Activated CD4-positive, CD25-positive, alpha-beta regulatory T cell treated with anti-CD3 and anti-CD28 coated beads, Interleukin-2, amount 50 U/mL, for 24 hours (primary cell): Measurements from ENCODE around the gene OASL.

Experiments used
- ATAC-seq, 2 donors: fragments of 150-1000 bp; cut with Tn5 transposase; one replicate each; pipeline ENCODE4 v1.10.0; 2021; ENCODE audit warnings: mild to moderate bottlenecking in 1 of 2, moderate library complexity in 1 of 2

Gene OASL

DNA sequence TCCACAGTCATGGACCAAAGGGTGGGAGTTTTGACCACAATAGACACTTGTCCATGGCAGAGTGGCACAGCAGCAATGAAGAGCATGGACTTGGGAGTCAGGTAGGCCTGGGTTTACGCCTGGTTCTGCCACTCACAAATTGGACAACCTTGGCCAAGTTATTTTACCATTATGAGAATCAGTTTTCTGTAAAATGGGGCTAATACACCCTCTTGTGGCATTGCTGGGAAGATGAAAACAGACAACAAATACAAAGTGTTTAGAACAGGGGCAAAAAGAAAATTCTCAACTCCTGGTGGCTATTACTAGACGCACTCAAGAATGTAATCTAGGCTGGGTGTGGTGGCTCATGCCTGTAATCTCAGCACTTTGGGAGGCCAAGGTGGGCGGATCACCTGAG lies 25.3 kb downstream of the OASL start:
- no peak for ATAC-seq

GRCh38 chr12:121011820-121012219 lies 27.2 kb downstream of the OASL start:
- no peak for ATAC-seq

GRCh38 chr12:121010860-121011259 lies 28.2 kb downstream of the OASL start:
- no peak for ATAC-seq

- ATAC-seq = no peak
Measured at GRCh38 chr12:121009741-121010140, 29.3 kb downstream of the OASL start.

DNA sequence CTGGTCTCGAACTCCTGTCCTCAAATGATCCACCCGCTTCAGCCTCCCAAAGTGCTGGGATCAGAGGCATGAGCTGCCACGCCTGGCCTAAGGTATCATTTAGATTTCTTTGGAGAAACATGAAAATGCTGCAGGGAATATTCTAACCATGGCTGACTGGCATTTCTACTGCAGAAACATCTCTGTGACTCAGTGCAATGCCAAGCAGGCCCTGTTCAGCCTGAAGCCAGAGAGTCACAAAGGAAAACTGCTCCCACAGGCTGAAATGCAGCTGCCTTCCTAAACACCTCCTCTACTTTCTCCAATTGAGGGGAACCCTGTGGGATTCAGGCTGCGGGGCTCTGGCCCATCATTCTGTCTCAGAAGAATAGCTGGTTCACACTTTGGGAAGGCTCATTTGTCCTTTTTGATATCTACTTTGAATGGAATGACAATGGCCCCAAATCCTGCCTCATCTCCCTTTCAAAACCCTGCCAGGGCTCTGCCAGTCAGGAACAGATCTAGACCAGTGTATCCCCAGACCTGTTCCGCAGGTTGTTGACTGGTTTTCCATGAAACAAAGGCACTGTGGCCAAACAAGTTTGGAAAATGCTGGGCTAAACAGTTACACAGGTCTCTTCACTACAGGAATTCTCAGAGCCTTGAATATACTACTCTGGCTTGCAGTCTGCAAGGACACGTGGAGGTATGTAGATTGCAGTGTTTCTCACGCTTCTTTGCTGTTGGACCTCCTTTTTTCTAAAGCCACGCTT lies 30.5 kb downstream of the OASL start:
- no peak for ATAC-seq

GRCh38 chr12:121005346-121005815 lies 33.7 kb downstream of the OASL start:
- ATAC-seq = peak in 1 of 2 donors; percentile 17

GRCh38 chr12:121004253-121004815 lies 34.7 kb downstream of the OASL start:
- no peak for ATAC-seq

GRCh38 chr12:121003650-121004049 lies 35.4 kb downstream of the OASL start:
- no peak for ATAC-seq

DNA sequence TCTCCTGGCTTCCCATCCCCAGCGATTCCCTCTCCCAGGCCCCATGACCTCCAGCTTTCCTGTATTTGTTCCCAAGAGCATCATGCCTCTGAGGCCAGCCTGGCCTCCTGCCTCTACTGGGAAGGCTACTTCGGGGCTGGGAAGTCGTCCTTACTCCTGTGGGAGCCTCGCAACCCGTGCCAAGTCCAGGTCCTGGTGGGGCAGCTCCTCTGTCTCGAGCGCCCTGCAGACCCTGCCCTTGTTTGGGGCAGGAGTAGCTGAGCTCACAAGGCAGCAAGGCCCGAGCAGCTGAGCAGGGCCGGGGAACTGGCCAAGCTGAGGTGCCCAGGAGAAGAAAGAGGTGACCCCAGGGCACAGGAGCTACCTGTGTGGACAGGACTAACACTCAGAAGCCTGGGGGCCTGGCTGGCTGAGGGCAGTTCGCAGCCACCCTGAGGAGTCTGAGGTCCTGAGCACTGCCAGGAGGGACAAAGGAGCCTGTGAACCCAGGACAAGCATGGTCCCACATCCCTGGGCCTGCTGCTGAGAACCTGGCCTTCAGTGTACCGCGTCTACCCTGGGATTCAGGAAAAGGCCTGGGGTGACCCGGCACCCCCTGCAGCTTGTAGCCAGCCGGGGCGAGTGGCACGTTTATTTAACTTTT lies 37.1 kb downstream of the OASL start:
- ATAC-seq = no peak

DNA sequence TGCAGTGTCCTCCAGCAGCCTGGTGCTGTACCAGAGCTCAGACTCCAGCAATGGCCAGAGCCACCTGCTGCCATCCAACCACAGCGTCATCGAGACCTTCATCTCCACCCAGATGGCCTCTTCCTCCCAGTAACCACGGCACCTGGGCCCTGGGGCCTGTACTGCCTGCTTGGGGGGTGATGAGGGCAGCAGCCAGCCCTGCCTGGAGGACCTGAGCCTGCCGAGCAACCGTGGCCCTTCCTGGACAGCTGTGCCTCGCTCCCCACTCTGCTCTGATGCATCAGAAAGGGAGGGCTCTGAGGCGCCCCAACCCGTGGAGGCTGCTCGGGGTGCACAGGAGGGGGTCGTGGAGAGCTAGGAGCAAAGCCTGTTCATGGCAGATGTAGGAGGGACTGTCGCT lies 38.0 kb downstream of the OASL start:
- no peak for ATAC-seq

DNA sequence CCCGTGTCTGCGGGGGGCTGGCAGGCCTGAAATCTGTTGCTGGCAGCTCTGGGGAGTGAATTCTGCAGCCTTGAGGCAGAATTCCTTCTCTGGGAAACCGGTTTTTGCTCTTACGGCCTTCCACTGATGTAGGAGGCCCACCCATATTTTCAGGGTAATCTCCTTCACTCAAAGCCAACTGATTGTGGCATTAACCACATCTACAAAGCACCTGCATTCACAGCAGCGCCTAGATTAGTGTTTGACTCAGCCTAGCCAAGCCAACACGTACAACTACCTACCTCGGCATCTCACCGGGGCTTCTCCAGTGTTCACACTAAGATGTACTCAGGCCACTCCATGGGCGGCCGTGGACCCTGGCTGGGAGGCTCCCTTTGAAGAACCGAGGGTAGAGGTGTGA lies 38.5 kb downstream of the OASL start:
- no peak for ATAC-seq

DNA sequence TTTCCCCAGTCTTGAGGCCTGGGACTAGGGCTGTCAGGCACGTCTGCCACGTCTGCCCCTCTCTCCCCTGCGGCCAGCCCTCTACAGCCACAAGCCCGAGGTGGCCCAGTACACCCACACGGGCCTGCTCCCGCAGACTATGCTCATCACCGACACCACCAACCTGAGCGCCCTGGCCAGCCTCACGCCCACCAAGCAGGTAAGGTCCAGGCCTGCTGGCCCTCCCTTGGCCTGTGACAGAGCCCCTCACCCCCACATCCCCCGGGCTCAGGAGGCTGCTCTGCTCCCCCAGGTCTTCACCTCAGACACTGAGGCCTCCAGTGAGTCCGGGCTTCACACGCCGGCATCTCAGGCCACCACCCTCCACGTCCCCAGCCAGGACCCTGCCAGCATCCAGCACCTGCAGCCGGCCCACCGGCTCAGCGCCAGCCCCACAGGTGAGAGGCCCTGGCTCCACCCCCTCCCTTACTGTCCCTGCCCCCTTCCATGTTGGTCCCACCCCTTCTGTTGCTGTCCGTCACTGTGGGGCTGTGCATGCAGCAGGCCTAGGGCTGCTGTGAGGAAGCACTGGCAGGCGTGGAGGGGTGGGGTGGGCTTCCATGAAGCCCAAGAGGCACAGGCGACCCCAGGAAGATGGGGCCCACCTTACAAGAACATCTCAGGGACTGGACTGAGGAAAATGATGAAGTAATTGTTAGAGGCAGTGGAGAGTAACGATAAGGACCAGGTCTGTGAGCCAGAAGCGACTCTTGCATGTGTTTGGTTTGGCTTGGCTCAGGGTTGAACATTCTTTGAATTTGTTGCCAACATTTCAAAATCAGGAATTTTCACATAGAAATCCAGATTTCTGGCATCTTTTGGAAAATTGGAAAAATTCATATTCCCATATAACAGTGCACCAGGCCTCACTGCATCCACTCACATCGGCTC lies 39.6 kb downstream of the OASL start:
- ATAC-seq = peak in 1 of 2 donors; percentile 43

- no peak for ATAC-seq
Measured at GRCh38 chr12:120998435-120998834, 40.6 kb downstream of the OASL start.

GRCh38 chr12:120997448-120997847 lies 41.6 kb downstream of the OASL start:
- no peak for ATAC-seq

GRCh38 chr12:120996133-120996746 lies 42.8 kb downstream of the OASL start:
- no peak for ATAC-seq

GRCh38 chr12:120994589-120995337 lies 44.3 kb downstream of the OASL start:
- ATAC-seq = no peak

GRCh38 chr12:120994059-120994458 lies 45.0 kb downstream of the OASL start:
- no peak for ATAC-seq

- no peak for ATAC-seq
Measured at GRCh38 chr12:120993496-120993895, 45.5 kb downstream of the OASL start.

- no peak for ATAC-seq
Measured at GRCh38 chr12:120992989-120993388, 46.1 kb downstream of the OASL start.

DNA sequence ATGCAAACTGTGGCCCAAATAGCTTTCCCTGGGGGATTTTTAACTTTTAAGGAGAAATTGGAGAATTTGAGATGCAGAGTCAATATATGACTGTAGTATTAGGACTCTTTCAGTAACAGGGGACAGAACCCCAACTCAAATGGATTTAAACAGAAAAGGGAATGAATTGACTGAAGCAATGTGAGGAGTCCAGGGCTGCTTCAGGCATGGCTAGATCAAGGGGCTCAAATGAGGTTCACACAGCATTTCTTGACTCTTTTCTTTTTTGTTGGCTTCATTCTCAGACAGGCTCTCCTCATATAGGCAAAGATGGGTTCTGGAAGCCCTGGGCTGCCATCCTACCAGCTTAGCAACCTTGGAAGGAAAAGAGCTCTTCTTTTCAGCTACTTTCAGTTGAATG lies 47.1 kb downstream of the OASL start:
- no peak for ATAC-seq

DNA sequence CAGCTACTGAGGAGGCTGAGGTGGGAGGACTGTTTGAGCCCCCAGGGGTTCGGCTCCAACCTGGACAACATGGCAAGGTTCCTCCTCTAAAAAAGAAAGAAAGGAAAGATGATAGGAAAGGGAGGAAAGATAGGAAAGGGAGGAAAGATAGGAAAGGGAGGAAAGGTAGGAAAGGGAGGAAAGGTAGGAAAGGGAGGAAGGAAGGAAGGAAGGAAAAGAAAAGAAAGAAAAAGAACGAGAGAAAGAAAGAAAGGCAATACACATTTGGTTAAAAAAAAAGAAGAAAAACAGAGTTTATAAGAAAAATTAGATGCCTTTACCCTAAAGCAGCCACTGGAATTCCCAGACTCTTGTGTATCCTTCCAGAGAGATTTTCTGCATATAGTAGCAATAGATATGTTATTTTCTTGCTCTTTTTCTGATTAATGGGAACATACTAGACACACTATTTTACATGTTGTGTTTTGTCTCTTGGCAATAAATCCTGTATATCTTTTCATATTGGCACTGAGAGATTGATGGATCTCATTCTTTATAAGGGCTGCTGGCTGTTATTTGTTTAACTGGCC lies 48.5 kb downstream of the OASL start:
- ATAC-seq = no peak
